Activated CD8-positive, alpha-beta memory T cell treated with anti-CD3 and anti-CD28 coated beads, Interleukin-2, amount 50 U/mL, for 1 hour (primary cell): Measurements from ENCODE around the gene COL2A1.

Experiments used
- DNase-seq: peaks from one replicate; pipeline ENCODE4 v3.0.0-alpha.2; 2020; ENCODE audit errors: extremely low read depth

Gene COL2A1

GRCh38 chr12:48030173-48030650 lies 25.9 kb upstream of the COL2A1 start:
- no peak for DNase-seq

GRCh38 chr12:48029491-48030172 lies 25.4 kb upstream of the COL2A1 start:
- no peak for DNase-seq

- no peak for DNase-seq
These were observed 24.5 kb upstream of the COL2A1 start for GRCh38 chr12:48028541-48029431.

- DNase-seq, result no peak
These were observed 23.1 kb upstream of the COL2A1 start for GRCh38 chr12:48027183-48028002.

GRCh38 chr12:48026060-48026827 lies 22.0 kb upstream of the COL2A1 start:
- no peak for DNase-seq

GRCh38 chr12:48025281-48025680 lies 21.0 kb upstream of the COL2A1 start:
- no peak for DNase-seq

GRCh38 chr12:48024735-48025134 lies 20.5 kb upstream of the COL2A1 start:
- DNase-seq, result no peak

GRCh38 chr12:48023386-48023785 lies 19.1 kb upstream of the COL2A1 start:
- DNase-seq, result no peak

- no peak for DNase-seq
These were observed 18.6 kb upstream of the COL2A1 start for GRCh38 chr12:48022676-48023385.

- no peak for DNase-seq
These were observed 17.9 kb upstream of the COL2A1 start for GRCh38 chr12:48022180-48022521.

- no peak for DNase-seq
These were observed 17.4 kb upstream of the COL2A1 start for GRCh38 chr12:48021485-48022179.

- no peak for DNase-seq
These were observed 15.5 kb upstream of the COL2A1 start for GRCh38 chr12:48019639-48020265.

- no peak for DNase-seq
These were observed 14.3 kb upstream of the COL2A1 start for GRCh38 chr12:48018618-48018995.

- DNase-seq, result no peak
These were observed 13.8 kb upstream of the COL2A1 start for GRCh38 chr12:48017921-48018617.

GRCh38 chr12:48017496-48017895 lies 13.2 kb upstream of the COL2A1 start:
- no peak for DNase-seq

GRCh38 chr12:48016373-48017020 lies 12.2 kb upstream of the COL2A1 start:
- no peak for DNase-seq

GRCh38 chr12:48015954-48016353 lies 11.7 kb upstream of the COL2A1 start:
- no peak for DNase-seq

GRCh38 chr12:48015129-48015528 lies 10.9 kb upstream of the COL2A1 start:
- DNase-seq, result no peak

GRCh38 chr12:48013287-48013686 lies 9.0 kb upstream of the COL2A1 start:
- no peak for DNase-seq
